Ovary (tissue), 3 donors: ENCODE data around the gene RAPGEF4.

Source experiments
- CTCF ChIP-seq, 3 donors: fragments of 450-650 bp in 2 of 3; fragments of 200-600 bp in 1 of 3; IDR thresholded peaks; one replicate each; pipeline versions ENCODE4 v1.5.1 to v1.8.0; 2016 to 2022; ENCODE audit warnings: antibody characterized with exemption in 3 of 3, mild to moderate bottlenecking in 1 of 3
- POLR2A ChIP-seq: fragments of 450-650 bp; IDR thresholded peaks from one replicate; pipeline ENCODE4 v1.6.1; 2017; ENCODE audit warnings: antibody characterized with exemption, mild to moderate bottlenecking, moderate library complexity
- donor health status: DM: no; HTN: no; CAD: no.

- TF ChIP-seq CTCF (IDR thresholded peaks at IDR 0.05) (no peak), POLR2A (no peak)
Observed at GRCh38 chr2:172704072-172704936, 31.3 kb upstream of the RAPGEF4 start.
